Left lung (tissue), 10 donors: ENCODE measurements around the gene IGFBP6. TPM values are rescaled to one million over a fixed set of nuclear protein-coding genes. Genes with fewer than 3 reads are reported as not detected.

Experiments
- ATAC-seq: fragments of 200-7000 bp; cut with Tn5 transposase; one replicate; pipeline ENCODE4 v1.9.1; 2020; ENCODE audit warnings: moderate library complexity
- DNase-seq, 4 donors: peaks; one replicate each; pipeline ENCODE4 v3.0.0-alpha.2; 2013 to 2020
- H3K27ac ChIP-seq, 2 donors: fragments of 200-600 bp; sonication (generic) in 1 of 2; one replicate each; pipeline versions ENCODE4 v1.5.0 to v1.8.0; 2020 to 2021
- H3K27me3 ChIP-seq, 2 donors: fragments of 200-600 bp; sonication (generic) in 1 of 2; one replicate each; pipeline versions ENCODE4 v1.5.0 to v1.8.0; 2020 to 2021
- H3K36me3 ChIP-seq, 2 donors: fragments of 200-600 bp; sonication (generic) in 1 of 2; one replicate each; pipeline versions ENCODE4 v1.5.0 to v1.8.0; 2020 to 2021
- H3K4me1 ChIP-seq, 2 donors: fragments of 200-600 bp; one replicate each; pipeline ENCODE4 v1.8.0; 2021
- H3K4me3 ChIP-seq, 2 donors: fragments of 200-600 bp; sonication (generic) in 1 of 2; one replicate each; pipeline versions ENCODE4 v1.5.0 to v1.8.0; 2020 to 2021; ENCODE audit warnings: mild to moderate bottlenecking in 1 of 2
- H3K9me3 ChIP-seq, 2 donors: fragments of 200-600 bp; sonication (generic) in 1 of 2; one replicate each; pipeline versions ENCODE4 v1.5.0 to v1.8.0; 2020 to 2021
- intact Hi-C, 2 donors: fragments of 100-400 bp; cut with DNase I; formaldehyde crosslinking; loops; one replicate each; pipeline versions ENCODE4 v1.11.2 to v1.14.2; 2022
- polyA plus RNA-seq, 6 donors: library from polyadenylated mRNA; unstranded; fragments of 120-200 nt; gene quantifications; one replicate each; pipeline ENCODE4 v1.2.1, GENCODE V29; 2013; ENCODE audit not compliant: insufficient read length in 6 of 6
- total RNA-seq, 2 donors: library from RNA; stranded (reverse); fragmentation: NEBNext Ultra II Directional; extraction: Animal tissue kit (Norgen Biotek cat#: 25700); gene quantifications; one replicate each; pipeline ENCODE4 v1.2.1, GENCODE V29; 2021
- TF ChIP-seq, protein P1 (sequence below), 2 donors: fragments of 200-600 bp; sonication (generic) in 1 of 2; IDR thresholded peaks; one replicate each; pipeline versions ENCODE4 v1.5.0 to v1.8.0; 2021; ENCODE audit warnings: antibody characterized with exemption in 2 of 2
- donor health status: DM: no; HTN: yes; CAD: no.
- donor health status: DM: no; HTN: no; CAD: no.

Gene IGFBP6
- total and polyA plus RNA-seq, 8 donors, result 15.4 to 29.1 (median 22.7) TPM

DNA sequence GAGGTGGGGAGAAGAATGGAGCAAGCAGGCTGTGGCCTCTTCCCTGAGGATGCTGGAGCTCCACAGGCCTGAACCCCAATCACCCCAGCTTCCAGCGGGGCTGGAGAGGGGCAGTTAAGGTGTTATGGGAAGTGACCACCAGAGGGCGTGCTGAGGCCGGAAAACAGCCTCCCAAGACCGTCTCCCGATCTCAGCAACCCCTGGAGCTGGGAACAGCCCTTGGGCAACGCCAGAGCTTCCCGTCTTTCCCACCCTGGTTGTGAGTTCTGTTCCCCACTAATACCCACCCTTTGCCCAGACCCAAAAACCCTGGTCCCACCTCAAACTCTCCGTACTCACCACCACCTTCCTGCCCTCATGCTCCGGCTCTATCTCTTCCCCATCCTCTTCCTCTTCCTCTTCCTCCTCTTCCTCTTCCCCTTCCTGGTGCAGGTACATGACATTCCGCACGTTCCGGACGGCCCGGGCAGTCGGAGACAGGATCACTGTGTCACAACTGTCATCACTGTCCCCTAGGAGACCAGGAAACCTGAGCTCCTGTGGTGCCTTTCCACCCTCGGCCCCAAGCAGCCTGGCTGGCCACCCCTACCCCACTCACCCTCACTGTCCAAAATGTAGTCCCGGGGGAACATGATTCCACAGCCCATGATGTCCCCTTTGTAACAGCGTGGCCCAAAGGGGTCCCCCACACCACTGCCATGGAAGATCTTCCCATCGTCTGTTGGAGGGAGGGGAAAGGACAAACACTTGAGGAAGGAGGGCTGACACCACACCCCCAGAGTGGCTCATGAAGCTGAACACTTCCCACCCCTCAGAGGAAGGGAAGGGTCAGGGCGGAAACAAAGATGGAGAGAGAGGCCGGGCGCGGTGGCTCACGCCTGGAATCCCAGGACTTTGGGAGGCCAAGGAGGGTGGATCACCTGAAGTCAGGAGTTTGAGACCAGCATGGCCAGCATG is 31.2 kb upstream of the IGFBP6 start:
- Histone ChIP-seq H3K27ac (peak overlapping the region in 1 of 2 donors; percentile 25), H3K9me3 (no peaks in the 10 kb centered on the region), H3K27me3 (no peaks in the 10 kb centered on the region), H3K4me1 (peaks cover 11 to 48% of the 10 kb centered on the region in 2 donors), H3K4me3 (no peak overlapping the region), H3K36me3 (peaks cover 5 to 89% of the 10 kb centered on the region in 2 donors)
- DNase-seq (peak; percentile 74 to 88 (median 82)), ATAC-seq (peak; percentile 65)
- TF ChIP-seq, protein P1, sequence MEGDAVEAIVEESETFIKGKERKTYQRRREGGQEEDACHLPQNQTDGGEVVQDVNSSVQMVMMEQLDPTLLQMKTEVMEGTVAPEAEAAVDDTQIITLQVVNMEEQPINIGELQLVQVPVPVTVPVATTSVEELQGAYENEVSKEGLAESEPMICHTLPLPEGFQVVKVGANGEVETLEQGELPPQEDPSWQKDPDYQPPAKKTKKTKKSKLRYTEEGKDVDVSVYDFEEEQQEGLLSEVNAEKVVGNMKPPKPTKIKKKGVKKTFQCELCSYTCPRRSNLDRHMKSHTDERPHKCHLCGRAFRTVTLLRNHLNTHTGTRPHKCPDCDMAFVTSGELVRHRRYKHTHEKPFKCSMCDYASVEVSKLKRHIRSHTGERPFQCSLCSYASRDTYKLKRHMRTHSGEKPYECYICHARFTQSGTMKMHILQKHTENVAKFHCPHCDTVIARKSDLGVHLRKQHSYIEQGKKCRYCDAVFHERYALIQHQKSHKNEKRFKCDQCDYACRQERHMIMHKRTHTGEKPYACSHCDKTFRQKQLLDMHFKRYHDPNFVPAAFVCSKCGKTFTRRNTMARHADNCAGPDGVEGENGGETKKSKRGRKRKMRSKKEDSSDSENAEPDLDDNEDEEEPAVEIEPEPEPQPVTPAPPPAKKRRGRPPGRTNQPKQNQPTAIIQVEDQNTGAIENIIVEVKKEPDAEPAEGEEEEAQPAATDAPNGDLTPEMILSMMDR (IDR thresholded peaks at IDR 0.05), result peak; percentile 85 to 94
- intact Hi-C loops, result loop anchor here in 1 of 2 donors (2.0 kb wide), 1 partner anchor 33 kb away; no protein-coding TSS in a partner anchor

DNA sequence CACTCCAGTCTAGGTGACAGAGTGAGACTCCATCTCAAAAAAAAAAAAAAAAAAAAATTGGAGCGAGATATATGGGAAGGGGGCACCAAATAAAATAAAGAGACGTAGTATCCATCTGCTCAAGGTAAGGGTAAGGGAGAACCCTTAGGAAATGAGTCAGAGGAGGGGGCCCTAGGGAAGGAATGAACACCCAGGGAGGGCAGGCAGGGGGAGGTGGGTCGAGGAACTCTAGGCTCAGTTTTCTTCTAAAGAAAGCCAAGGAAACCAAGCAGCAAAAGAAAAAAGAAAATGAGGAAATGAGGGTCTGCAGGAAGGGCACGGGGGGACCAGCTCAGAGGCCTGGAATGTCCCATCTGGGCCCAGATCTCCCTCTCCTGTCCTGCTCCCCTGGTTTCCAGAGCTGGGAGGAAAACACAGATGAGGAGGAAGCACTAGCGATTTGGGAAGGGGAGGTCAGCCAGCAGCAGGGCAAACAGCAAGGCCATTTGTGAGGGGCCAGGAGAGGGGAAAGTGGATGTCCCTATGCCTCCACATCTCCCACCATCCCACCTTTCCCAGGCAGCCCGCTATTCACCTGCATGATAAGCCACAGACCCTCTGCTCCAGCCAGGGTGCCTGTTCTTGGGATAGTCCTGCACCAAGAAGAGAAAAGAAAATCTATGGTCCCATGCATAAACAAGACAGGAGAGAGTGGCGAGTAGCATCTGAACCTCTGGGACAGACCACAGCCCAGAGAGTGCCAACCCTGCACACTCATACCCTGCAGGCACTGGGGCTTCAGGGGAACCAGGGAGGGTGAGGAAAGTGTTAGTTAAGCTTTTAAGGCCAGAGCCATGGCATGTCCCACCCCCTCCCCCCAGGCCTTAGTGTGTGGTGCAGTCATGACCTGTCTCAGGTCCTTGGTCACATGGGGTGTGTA is 30.1 kb upstream of the IGFBP6 start:
- H3K27ac ChIP-seq, result no peak overlapping the region

DNA sequence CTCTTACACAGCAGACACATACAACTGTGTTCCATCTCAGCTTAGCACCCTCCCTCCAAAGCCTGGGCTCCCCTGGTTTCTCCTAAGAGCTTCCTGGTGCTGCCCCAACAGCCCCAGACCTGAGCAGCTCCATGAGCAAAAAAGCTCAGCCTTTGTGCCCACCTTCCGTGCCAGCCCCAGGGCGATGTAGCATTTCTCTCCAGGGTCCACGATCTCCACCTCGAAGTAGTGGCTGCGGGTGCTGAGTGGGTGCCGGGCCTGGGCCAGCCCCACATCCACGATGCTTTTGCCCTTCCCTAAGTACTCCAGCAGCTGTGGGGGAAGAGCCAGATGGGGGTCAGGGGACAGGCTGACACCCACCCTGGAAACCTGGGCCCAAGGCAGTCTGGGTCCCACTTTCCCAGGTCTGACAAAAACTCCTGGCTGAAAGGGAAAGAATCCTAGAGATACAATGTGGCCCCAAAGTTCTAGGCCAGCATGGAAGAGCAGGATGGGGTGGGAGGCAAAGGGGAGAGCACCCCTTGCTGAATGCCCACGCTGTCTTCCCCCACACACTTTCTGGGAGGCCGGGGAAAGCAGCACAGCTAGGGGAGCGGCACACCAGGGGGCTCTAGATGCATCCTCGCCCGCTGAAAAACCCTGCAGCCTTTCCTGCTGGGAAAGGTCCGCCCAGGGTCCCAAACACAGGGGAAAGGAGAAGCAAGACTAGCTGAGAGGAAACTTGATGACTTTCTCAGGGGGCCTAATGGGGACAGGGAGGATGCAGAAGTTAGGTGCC is 29.3 kb upstream of the IGFBP6 start:
- DNase-seq (peak in 1 of 4 donors; percentile 46), ATAC-seq (no peak)
- no peaks in the 10 kb centered on the region for H3K27me3 ChIP-seq
- H3K36me3 ChIP-seq, result peaks cover 0 to 86% of the 10 kb centered on the region in 2 donors
- H3K4me3 ChIP-seq, result no peak overlapping the region
- H3K27ac ChIP-seq, result no peak overlapping the region
- TF ChIP-seq, protein P1 (IDR thresholded peaks at IDR 0.05), result no peak
- H3K9me3 ChIP-seq, result no peaks in the 10 kb centered on the region
- intact Hi-C loops, result no loop called here
- H3K4me1 ChIP-seq, result peaks cover 22 to 51% of the 10 kb centered on the region in 2 donors

More for the DNA sequence above, 30.1 kb upstream of the IGFBP6 start:
- intact Hi-C loops, result no loop called here
- Histone ChIP-seq H3K27me3 (no peaks in the 10 kb centered on the region), H3K4me3 (no peak overlapping the region), H3K9me3 (no peaks in the 10 kb centered on the region), H3K4me1 (peaks cover 16 to 49% of the 10 kb centered on the region in 2 donors), H3K36me3 (peaks cover under 1 to 94% of the 10 kb centered on the region in 2 donors)
- DNase-seq (no peak), ATAC-seq (no peak)
- TF ChIP-seq, protein P1 (IDR thresholded peaks at IDR 0.05), result no peak

DNA sequence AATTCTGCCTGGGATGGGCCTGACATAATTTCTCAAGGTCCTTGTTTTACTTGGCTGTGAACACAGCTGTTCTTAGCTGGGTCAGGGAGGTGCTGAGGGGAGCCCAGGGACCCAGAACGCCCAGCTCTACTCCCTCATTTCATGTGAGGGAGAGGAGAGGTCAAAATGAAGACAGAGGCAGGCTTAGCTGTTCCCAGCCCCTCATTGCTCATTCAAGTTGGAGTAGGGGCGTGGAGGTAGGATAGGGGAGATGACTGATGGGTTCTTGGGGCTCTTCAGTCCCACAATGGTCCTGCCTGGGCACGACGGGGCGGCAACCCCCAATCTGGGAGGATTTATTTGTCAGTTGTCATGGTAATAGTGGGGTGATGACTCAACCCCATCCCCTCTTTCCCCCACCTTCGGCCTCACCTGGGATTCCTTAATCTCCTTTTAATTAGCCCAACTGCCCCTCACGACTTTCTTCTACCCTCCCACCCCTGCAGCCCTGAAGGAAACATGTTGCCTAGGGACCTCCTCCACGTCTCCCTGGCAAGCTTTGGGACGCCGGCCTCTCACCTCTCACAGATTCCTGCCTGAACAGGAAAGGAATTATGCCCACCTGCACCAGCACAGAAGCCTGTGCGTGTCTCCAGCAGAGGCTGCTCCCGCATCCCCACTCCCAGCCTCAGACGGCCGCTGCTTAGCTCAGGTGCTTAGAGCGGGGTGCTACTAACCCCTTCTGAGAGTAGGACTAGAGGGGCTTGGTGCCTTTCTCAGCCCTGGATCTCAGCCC is 28.5 kb upstream of the IGFBP6 start:
- intact Hi-C loops, result no loop called here
- ATAC-seq, result no peak
- Histone ChIP-seq H3K9me3 (no peaks in the 10 kb centered on the region), H3K4me1 (peaks cover 26 to 59% of the 10 kb centered on the region in 2 donors), H3K27ac (no peak overlapping the region), H3K4me3 (no peak overlapping the region), H3K27me3 (no peaks in the 10 kb centered on the region), H3K36me3 (peaks cover 0 to 80% of the 10 kb centered on the region in 2 donors)
- TF ChIP-seq, protein P1 (IDR thresholded peaks at IDR 0.05), result no peak
- no peak for DNase-seq
